IPS-15b (cell line): ENCODE results near the gene TMEM255B.

Source experiments
- H3K27me3 ChIP-seq: one replicate; pipeline ENCODE4 v1.6.1; 2013; ENCODE audit warnings: low read length; ENCODE audit not compliant: control insufficient read depth, insufficient read depth
- H3K36me3 ChIP-seq: one replicate; pipeline ENCODE4 v1.6.1; 2013; ENCODE audit warnings: low read length; ENCODE audit not compliant: control insufficient read depth, insufficient read depth
- H3K4me1 ChIP-seq: one replicate; pipeline ENCODE4 v1.6.1; 2013; ENCODE audit warnings: mild to moderate bottlenecking, low read length; ENCODE audit not compliant: control insufficient read depth, insufficient read depth
- H3K4me3 ChIP-seq: one replicate; pipeline ENCODE4 v1.5.1; 2013; ENCODE audit warnings: low read depth, low read length
- H3K9ac ChIP-seq: one replicate; pipeline ENCODE4 v1.6.1; 2013; ENCODE audit warnings: low read depth, mild to moderate bottlenecking, low read length
- H3K9me3 ChIP-seq: one replicate; pipeline ENCODE4 v1.6.1; 2013; ENCODE audit warnings: mild to moderate bottlenecking, low read length; ENCODE audit not compliant: control insufficient read depth, insufficient read depth

Gene TMEM255B

DNA sequence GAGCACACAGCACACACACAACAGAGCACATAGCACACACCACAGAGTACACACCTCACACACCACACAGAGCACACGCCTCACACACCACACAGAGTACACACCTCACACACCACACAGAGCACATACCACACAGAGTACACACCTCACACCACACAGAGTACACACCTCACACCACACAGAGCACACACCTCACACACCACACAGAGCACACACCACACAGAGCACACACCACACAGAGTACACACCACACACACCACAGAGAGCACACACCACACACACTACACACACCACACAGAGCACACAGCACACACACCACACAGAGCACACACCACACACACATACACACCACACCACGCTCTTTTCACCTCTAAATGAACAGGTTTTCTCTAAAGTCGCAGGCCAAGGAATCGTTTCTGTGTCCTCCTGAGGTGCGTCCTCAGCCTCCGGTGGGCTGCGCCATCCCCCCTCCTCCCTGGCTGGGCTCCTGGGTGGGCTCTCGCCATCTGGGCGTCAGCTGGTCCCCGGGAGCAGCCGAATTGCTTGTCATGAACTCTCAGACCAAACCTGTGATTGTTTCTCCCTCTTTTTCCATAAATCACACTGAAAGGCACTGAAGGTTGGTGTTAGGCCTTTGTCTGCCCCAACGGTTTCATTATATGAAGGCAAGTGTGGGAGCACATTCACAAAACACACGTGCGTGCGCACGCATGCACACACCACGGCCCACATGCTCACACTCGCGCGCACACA is 37.4 kb downstream of the TMEM255B start:
- Histone ChIP-seq H3K4me3 (no peak overlapping the region), H3K27me3 (no peaks in the 10 kb centered on the region), H3K9ac (no peak overlapping the region), H3K36me3 (peaks cover 3% of the 10 kb centered on the region), H3K9me3 (no peaks in the 10 kb centered on the region), H3K4me1 (no peaks in the 10 kb centered on the region)

DNA sequence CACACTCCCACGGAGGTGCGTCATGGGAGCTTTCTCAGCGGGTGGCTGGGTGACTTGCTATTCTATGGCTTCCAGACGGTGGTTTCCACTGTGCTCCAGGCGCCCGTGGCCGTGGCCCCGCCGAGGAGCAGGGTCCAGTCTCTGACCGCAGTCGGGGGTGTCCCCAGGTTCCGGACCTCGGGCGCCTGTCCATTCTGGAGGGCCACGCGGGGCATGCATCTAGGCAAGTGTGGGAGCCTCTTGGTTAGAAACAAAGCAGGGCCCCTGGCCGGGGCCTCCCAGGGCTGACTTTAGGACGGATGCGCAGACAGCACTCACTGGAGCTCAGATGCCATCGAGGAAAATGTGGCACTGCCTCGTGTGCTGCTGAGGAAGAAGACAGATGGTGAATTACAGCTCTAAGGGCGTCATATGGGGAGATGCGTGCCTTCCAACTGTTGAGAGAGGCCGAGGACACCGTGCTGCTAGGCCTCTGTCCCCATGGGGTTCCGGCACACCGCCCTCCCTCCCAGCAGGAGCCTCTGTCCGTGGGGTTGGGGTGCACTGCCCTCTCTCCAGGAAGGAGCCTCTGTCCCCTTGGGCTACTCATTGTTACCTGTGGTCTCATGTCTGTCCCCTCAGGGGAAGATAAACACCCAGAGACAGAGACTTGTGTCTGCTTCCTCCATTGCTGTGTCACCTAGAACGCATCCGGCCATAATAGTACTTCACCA is 38.1 kb downstream of the TMEM255B start:
- H3K4me1 ChIP-seq: no peaks in the 10 kb centered on the region
- H3K9me3 ChIP-seq: no peaks in the 10 kb centered on the region
- peaks cover 6% of the 10 kb centered on the region for H3K36me3 ChIP-seq
- no peaks in the 10 kb centered on the region for H3K27me3 ChIP-seq
- H3K9ac ChIP-seq: no peak overlapping the region
- H3K4me3 ChIP-seq: no peak overlapping the region

DNA sequence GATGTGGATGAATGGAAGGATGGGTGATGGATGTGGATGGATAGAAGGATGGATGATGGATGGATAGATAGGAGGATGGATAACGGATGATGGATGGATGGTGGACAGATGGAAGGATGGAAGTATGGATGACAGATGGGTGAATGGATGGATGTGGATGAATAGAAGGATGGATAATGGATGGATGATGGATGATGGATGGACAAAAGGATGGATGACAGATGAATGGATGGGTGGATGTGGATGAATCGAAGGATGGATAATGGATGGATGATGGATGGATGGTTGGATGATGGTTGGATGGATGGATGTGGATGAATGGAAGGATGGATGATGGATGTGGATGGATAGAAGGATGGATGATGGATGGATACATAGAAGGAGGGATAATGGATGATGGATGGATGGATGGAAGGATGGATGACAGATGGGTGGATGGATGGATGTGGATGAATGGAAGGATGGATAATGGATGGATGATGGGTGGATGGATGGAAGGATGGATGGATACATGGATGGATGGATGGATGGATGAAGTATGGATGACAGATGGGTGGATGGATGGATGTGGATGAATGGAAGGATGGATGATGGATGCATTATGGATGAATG is 39.3 kb downstream of the TMEM255B start:
- no peak overlapping the region for H3K4me3 ChIP-seq
- H3K9me3 ChIP-seq: no peaks in the 10 kb centered on the region
- H3K36me3 ChIP-seq: peaks cover 6% of the 10 kb centered on the region
- H3K27me3 ChIP-seq: no peaks in the 10 kb centered on the region
- no peak overlapping the region for H3K9ac ChIP-seq
- H3K4me1 ChIP-seq: no peaks in the 10 kb centered on the region

DNA sequence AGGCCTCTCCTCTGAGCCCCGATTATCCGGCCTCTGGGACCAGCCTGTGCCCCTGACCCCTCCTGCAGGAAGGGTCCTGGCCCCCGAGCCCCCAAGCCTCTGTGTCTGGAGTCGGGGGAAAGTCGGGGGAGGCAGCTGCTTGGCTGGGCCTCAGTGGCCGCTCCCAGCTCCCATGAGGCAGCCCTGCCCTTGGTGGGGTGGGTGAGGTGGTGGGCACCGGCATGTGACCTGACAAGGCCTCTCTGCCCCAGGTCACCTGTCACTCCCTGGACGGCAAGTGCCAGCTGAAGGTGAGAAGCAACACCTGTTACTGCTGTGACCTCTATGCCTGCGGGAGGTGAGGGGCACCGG is 41.5 kb downstream of the TMEM255B start:
- no peak overlapping the region for H3K4me3 ChIP-seq
- H3K9ac ChIP-seq: no peak overlapping the region

DNA sequence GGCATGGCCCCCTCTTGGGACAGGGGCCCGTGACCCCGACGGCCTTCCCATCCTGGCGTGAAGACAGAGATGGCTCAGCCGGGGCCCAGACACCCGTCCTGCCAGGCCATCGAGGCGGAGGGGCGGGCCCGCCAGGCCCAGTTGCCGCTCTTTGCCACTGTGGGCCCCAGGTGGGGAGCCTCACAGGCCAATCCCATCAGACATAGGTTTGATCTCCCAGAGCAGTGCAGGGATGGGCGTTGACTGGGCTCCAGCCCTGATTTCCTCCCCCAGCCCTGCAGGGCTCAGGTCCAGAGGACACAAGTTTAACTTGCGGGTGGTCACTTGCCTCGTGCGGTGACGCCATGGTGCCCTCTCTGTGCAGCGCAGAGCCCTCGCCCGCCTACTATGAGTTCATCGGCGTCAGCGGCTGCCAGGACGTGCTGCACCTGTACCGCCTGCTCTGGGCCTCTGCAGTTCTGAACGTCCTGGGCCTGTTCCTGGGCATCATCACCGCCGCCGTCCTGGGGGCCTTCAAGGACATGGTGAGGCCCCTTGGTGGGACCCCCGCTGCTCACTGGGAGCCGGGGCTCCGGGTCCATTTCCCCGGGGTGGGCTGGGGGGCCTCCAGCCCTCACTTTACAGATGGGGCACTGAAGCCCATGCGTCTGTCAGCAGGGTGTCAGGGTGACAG is 42.4 kb downstream of the TMEM255B start:
- Histone ChIP-seq H3K4me3 (no peak overlapping the region), H3K9me3 (no peaks in the 10 kb centered on the region), H3K36me3 (peaks cover 4% of the 10 kb centered on the region), H3K9ac (no peak overlapping the region), H3K4me1 (no peaks in the 10 kb centered on the region), H3K27me3 (no peaks in the 10 kb centered on the region)

More for the DNA sequence above, 41.5 kb downstream of the TMEM255B start:
- H3K36me3 ChIP-seq: peaks cover 4% of the 10 kb centered on the region
- H3K9me3 ChIP-seq: no peaks in the 10 kb centered on the region
- H3K27me3 ChIP-seq: no peaks in the 10 kb centered on the region
- H3K4me1 ChIP-seq: no peaks in the 10 kb centered on the region

DNA sequence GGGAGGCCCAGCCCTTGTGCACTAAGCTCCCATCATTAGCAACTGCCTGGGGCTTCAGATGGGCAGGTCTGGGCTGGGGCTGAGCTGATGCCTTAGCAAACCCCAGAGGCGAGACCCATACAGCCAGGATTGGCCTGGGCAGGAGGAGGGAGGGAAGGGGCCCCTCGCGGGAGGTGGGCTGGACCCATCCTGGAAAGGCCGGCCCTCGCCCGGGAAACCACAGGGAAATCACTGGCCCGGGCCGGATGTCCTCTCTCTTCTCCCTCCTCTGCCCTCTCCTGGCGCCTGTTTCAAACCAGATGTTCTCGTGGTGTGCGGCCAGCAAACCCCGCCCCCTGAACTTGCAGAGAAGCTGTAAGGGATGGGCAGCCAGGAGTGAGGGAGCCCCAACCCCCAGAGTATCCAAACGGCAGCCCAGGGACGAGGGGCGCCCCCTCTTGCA is 43.1 kb downstream of the TMEM255B start:
- Histone ChIP-seq H3K9me3 (no peaks in the 10 kb centered on the region), H3K4me3 (no peak overlapping the region), H3K4me1 (no peaks in the 10 kb centered on the region), H3K36me3 (peaks cover 4% of the 10 kb centered on the region), H3K27me3 (no peaks in the 10 kb centered on the region), H3K9ac (no peak overlapping the region)

DNA sequence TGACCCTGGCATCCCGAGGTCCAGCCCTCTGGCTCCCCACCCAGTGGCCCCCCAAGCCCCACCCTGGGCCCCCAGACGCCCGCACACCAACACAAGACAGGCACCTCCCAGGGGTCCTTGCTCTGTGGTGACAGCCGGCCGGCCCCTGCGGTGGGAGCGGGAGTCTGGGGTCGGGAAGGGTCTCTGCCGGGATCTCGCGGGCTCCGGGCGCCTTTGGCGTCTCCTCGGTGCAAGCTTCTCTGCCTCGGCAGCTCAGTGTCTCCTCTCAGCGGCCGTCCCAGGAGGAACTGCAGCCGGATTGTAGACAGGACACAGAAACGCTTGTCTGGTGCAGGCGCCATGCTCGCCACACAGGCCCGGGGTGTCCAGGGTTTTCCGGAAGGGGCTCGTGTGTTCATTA is 43.7 kb downstream of the TMEM255B start:
- no peak overlapping the region for H3K9ac ChIP-seq
- H3K9me3 ChIP-seq: no peaks in the 10 kb centered on the region
- H3K27me3 ChIP-seq: no peaks in the 10 kb centered on the region
- no peaks in the 10 kb centered on the region for H3K4me1 ChIP-seq
- no peak overlapping the region for H3K4me3 ChIP-seq
- peaks cover 4% of the 10 kb centered on the region for H3K36me3 ChIP-seq

DNA sequence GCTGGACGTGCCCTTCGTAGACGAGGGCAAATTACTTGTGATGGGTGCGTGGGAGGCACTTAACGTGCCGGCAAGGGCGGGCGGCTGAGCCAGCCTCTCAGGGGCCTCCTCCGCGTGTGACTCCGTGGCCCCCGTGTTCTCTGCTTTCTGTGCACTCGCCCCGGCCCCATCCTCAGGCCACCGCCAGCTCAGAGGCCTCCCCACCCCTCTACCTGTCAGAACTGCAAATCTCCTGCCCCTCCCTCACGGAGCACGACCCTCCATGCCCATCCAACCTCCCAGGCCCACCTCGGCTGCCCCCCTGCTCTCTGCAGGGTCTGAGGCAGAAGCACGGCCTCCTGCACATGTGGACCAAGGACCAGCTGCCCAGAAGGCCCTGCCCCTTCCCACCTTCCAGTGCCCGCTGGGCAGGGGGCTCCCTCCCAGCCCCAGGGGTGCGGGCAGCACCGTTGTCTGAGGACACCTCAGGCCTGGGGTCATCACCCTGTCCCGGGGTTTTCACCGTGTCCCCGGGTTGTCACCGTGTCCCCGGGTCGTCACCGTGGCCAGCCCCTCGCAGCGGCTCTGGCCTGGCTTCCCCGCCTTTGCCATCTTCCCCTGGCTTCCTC is 44.5 kb downstream of the TMEM255B start:
- no peak overlapping the region for H3K4me3 ChIP-seq
- peaks cover 4% of the 10 kb centered on the region for H3K36me3 ChIP-seq
- H3K9me3 ChIP-seq: peaks cover 5% of the 10 kb centered on the region
- H3K4me1 ChIP-seq: no peaks in the 10 kb centered on the region
- no peaks in the 10 kb centered on the region for H3K27me3 ChIP-seq
- no peak overlapping the region for H3K9ac ChIP-seq

DNA sequence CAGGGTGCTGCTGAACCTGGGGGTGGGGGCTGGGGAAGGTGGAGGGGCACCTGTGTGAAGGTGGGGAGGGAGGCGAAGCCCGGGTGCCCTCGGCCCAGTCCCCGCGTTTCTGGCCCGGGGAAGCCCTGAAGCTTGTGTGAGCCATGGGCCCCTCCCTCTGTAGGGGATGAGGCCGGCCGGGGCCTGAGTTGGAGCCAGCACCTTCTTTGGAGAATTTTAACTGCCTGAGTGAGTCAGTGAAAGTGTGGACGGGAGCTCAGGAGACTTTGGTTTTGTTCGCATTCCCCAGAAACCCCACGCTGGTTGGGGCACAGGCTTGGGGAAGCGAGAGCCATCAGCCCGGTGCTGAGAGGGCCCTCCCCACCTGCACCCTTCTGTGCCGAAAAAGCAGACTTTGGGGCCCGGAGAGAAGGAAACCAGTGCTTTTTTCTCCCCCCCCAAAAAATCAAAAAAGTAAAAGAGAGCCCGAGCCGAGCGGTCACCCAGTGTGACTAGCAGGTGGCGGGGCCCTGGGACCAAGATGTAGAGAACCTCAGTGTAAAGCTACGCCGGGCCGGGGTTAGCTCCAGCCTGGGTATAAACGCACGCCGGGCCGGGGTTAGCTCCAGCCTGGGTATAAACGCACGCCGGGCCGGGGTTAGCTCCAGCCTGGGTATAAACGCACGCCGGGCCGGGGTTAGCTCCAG is 45.1 kb downstream of the TMEM255B start:
- no peaks in the 10 kb centered on the region for H3K4me1 ChIP-seq
- no peak overlapping the region for H3K9ac ChIP-seq
- H3K9me3 ChIP-seq: peaks cover 5% of the 10 kb centered on the region
- no peaks in the 10 kb centered on the region for H3K27me3 ChIP-seq
- no peak overlapping the region for H3K4me3 ChIP-seq
- peaks cover 4% of the 10 kb centered on the region for H3K36me3 ChIP-seq

DNA sequence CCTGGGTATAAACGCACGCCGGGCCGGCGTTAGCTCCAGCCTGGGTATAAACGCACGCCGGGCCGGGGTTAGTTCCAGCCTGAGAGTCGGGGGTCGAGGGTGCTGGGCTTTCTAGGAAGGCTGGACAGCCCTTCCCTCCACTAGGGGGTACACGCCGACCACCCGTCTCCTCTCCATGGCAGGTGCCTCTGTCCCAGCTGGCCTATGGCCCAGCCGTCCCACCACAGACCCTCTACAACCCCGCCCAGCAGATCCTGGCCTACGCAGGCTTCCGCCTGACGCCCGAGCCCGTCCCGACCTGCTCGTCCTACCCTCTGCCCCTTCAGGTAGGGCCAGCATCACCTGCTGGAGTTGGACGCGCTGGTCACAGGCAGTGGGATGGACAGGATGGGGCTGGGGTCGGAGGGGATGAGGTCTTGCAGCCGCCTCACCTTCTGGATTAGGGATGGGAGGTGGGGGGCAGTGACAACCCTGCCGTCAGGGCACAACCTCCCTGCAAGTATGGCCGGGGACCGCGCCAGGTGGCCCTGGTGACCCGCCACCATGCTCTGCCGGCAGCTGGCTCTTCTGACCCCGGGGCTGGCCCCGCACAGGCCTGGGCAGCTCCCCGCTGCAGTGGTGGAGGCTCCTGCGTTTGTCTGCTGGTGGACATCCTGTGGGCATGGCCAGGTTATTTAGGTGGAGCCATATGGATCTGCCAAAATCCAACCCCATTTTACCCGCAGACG is 45.8 kb downstream of the TMEM255B start:
- Histone ChIP-seq H3K9me3 (peaks cover 8% of the 10 kb centered on the region), H3K9ac (no peak overlapping the region), H3K4me1 (no peaks in the 10 kb centered on the region), H3K4me3 (no peak overlapping the region), H3K27me3 (no peaks in the 10 kb centered on the region), H3K36me3 (peaks cover 4% of the 10 kb centered on the region)
